Mucosa of descending colon (tissue), 3 donors: ENCODE results near the gene H6PD. TPM values are rescaled to one million over a fixed set of nuclear protein-coding genes. Genes with fewer than 3 reads are reported as not detected.

ENCODE experiments used
- ATAC-seq: fragments of 200-7000 bp; cut with Tn5 transposase; one replicate; pipeline ENCODE4 v1.9.1; 2020; ENCODE audit warnings: mild to moderate bottlenecking, moderate library complexity
- DNase-seq, 3 donors: peaks; one replicate each; pipeline ENCODE4 v3.0.0-alpha.2; 2020
- H3K36me3 ChIP-seq: fragments of 200-600 bp; one replicate; pipeline ENCODE4 v1.8.0; 2021; ENCODE audit warnings: low read depth, mild to moderate bottlenecking
- H3K4me1 ChIP-seq: fragments of 200-600 bp; one replicate; pipeline ENCODE4 v1.8.0; 2021; ENCODE audit warnings: low read depth, mild to moderate bottlenecking
- H3K4me3 ChIP-seq: fragments of 200-600 bp; one replicate; pipeline ENCODE4 v1.8.0; 2021; ENCODE audit warnings: mild to moderate bottlenecking
- H3K9me3 ChIP-seq: fragments of 200-600 bp; one replicate; pipeline ENCODE4 v1.8.0; 2021; ENCODE audit warnings: mild to moderate bottlenecking
- CTCF ChIP-seq: fragments of 200-600 bp; IDR thresholded peaks from one replicate; pipeline ENCODE4 v1.8.0; 2022; ENCODE audit warnings: antibody characterized with exemption, mild to moderate bottlenecking
- intact Hi-C, 2 donors: fragments of 100-400 bp; cut with DNase I in 1 of 2; cut with micrococcal nuclease in 1 of 2; formaldehyde crosslinking; loops; one replicate each; pipeline versions ENCODE4 v1.11.0 to v1.11.1; 2022; cut with DNase I, micrococcal nuclease
- total RNA-seq, 3 donors: library from RNA; stranded (reverse); fragmentation: NEBNext Ultra II Directional in 2 of 3; extraction: Animal tissue kit (Norgen Biotek cat#: 25700) in 2 of 3; gene quantifications; one replicate each; pipeline versions ENCODE4 v1.2.1 to v1.2.4, GENCODE V29; 2021 to 2023
- donor health status: DM: no; HTN: no; CAD: no; lungs with moderate emphysema.
- donor health status: DM: no; HTN: no; CAD: no.
- donor health status: DM: no; HTN: yes; CAD: no.

The H6PD gene
- total RNA-seq, 3 donors from 2014 or later = 27.6 to 35.3 (median 31.9) TPM

- no peak for TF ChIP-seq CTCF
- Histone ChIP-seq H3K36me3 (no peaks in the 10 kb centered on the region), H3K4me1 (no peaks in the 10 kb centered on the region), H3K9me3 (no peaks in the 10 kb centered on the region), H3K4me3 (no peak overlapping the region)
- ATAC-seq (no peak), DNase-seq (no peak)
- intact Hi-C loops = loop anchor here in 1 of 2 donors (10.0 kb wide), 1 partner anchor 78 kb away; no protein-coding TSS in a partner anchor
These were observed 41.9 kb upstream of the H6PD start for GRCh38 chr1:9192578-9193232.

- no peaks in the 10 kb centered on the region for H3K4me1 ChIP-seq
- H3K36me3 ChIP-seq = no peaks in the 10 kb centered on the region
- H3K4me3 ChIP-seq = no peak overlapping the region
- DNase-seq = no peak
- TF ChIP-seq CTCF = no peak
- no peak for ATAC-seq
- H3K9me3 ChIP-seq = no peaks in the 10 kb centered on the region
- intact Hi-C loops = loop anchor here in 1 of 2 donors (10.0 kb wide), 1 partner anchor 78 kb away; no protein-coding TSS in a partner anchor
These were observed 41.3 kb upstream of the H6PD start for GRCh38 chr1:9193233-9193625.

DNA sequence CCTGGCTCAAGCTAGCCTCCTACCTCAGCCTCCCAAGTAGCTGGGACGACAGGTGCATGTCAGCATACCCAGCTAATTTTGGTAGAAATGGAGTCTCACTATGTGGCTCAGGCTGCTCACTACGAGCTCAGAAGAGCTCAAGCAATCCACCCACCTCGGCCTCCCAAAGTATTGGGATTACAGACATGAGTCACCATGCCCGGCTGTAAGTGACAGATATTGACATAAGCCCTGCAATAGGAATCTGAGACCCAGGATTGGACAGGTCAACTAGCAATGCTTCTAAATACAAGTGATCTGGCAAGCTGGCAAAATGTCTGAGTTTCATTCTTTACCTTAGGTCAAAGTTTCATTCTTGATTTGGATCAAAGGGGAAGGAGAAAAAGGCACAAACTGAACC, 40.5 kb upstream of the H6PD start:
- DNase-seq (no peak), ATAC-seq (peak; percentile 49)
- Histone ChIP-seq H3K36me3 (no peaks in the 10 kb centered on the region), H3K4me1 (no peaks in the 10 kb centered on the region), H3K9me3 (no peaks in the 10 kb centered on the region), H3K4me3 (no peak overlapping the region)
- intact Hi-C loops = loop anchor here in 1 of 2 donors (10.0 kb wide), 1 partner anchor 79 kb away; no protein-coding TSS in a partner anchor
- TF ChIP-seq CTCF = no peak

DNA sequence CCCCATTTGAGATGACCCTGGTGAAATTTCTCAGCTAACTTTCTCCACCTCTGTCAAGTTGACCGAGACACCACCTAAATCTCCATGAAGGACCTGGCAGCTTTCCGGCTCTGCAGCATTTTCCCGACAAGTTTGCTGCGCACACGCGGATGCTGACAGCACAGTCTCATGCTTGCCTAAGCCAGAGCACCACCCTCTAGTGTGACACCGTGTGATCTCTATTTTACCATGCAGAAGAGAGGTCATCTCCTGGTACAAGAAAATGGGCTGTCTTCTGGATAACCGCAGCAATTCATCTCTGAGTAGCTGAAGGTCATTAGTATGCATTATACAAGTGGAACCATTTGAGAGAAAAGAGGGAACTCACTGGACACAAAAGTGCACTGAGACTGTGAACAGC, 38.9 kb upstream of the H6PD start:
- no peak for ATAC-seq
- Histone ChIP-seq H3K36me3 (no peaks in the 10 kb centered on the region), H3K4me3 (no peak overlapping the region), H3K4me1 (no peaks in the 10 kb centered on the region), H3K9me3 (no peaks in the 10 kb centered on the region)
- DNase-seq = no peak
- TF ChIP-seq CTCF = no peak
- intact Hi-C loops = loop anchor here (2.0 to 10.0 kb wide), 2 partner anchors 81 to 85 kb away; no protein-coding TSS in a partner anchor

GRCh38 chr1:9196129-9197040, 38.2 kb upstream of the H6PD start:
- DNase-seq = peak in 2 of 3 donors; percentile 59 to 85
- Histone ChIP-seq H3K9me3 (no peaks in the 10 kb centered on the region), H3K4me1 (no peaks in the 10 kb centered on the region), H3K36me3 (no peaks in the 10 kb centered on the region), H3K4me3 (no peak overlapping the region)
- intact Hi-C loops = loop anchor here (2.0 to 10.0 kb wide), 2 partner anchors 82 to 86 kb away; no protein-coding TSS in a partner anchor
- ATAC-seq = peak; percentile 78
- peak; percentile 71 for TF ChIP-seq CTCF
